ENCODE results near the gene TRAPPC10.

Gene TRAPPC10

DNA sequence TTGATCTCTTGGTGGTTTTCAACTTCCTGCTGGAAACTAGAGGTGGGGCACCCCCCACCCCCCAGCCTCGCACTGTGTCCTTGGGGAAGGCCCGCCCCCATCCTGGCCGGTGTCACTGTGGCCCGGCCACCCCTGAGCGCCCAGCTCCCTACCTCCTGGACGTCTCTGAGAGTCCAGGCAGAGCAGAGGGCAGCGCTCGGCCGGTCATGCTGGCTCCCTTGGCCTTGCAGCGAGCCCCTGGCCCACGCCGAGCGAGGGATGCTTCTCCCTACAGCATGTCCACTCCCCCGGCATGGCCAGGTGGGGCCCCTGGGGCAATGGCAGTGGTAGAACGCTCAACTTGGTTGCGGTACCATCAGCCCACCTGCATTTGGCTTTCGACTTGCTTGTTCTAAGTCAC is 28.7 kb upstream of the TRAPPC10 start:
- no CpG with 5 or more reads among the region's 17 CpGs for WGBS, 2 donors (ENCODE audit: extremely low coverage in 2 of 2, insufficient read length in 2 of 2, insufficient replicate concordance in 1 of 2)

DNA sequence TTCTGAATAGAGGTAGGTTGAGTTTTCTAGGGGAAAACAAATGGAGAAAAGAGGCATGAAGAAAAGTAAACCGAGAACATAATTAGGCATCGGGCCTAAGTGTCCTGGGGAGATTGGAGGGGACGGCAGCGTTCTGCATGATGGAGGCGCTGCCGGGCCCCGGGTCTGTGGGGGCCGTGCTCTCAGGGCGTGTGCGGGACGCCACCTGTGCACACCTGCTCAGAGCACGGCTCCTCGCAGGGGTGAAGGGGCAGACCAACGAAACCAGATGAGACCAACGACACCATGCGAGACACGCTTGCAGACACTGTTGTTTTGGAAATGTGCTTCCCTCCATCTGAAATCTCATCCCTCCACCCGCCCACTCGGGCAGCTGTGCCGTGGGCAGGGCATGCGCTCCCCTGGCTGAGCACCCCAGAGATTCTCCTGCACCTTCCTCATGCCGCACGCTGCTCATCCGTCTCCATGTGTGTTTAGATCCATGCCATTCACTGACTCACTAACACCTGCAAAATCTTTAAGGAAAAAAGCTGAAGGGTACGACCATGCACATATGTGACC is 28.2 kb upstream of the TRAPPC10 start:
- no peak overlapping the region for H2AK5ac ChIP-seq (ENCODE audit: low read depth, low read length)
- no peak overlapping the region for H3K4me3 ChIP-seq (ENCODE audit: low read length in 2 of 2)
- H3K23ac ChIP-seq (ENCODE audit: low read depth, low read length, poor library complexity), result no peak overlapping the region
- no peak overlapping the region for H2BK12ac ChIP-seq (ENCODE audit: low read length)
- no peak overlapping the region for H3K9ac ChIP-seq (ENCODE audit: low read depth, low read length, poor library complexity)
- H3K14ac ChIP-seq (ENCODE audit: low read length), result peak overlapping the region; percentile 79
- no CpG with 5 or more reads among the region's 25 CpGs for WGBS, 2 donors (ENCODE audit: extremely low coverage in 2 of 2, insufficient read length in 2 of 2, insufficient replicate concordance in 1 of 2)
- H4K91ac ChIP-seq (ENCODE audit: low read depth, low read length, poor library complexity), result no peak overlapping the region
- H3K4me1 ChIP-seq (ENCODE audit: control insufficient read depth in 2 of 2, insufficient read depth in 1 of 2, low read depth in 1 of 2, low read length in 2 of 2), result peaks cover 7 to 14% of the 10 kb centered on the region in 2 donors
- H3K4ac ChIP-seq (ENCODE audit: low read length), result no peak overlapping the region
- no peak overlapping the region for H2BK5ac ChIP-seq (ENCODE audit: low read length)
- DNase-seq (ENCODE audit: low spot score), result no peak
- no peak overlapping the region for H3K27ac ChIP-seq (replicated peaks; ENCODE audit: low read length)
- no peak overlapping the region for H3K18ac ChIP-seq (ENCODE audit: low read length)
- H3K79me1 ChIP-seq (ENCODE audit: low read depth, low read length), result peaks cover 1% of the 10 kb centered on the region
- H2AFZ ChIP-seq (ENCODE audit: low read length), result no peak overlapping the region
- H2BK120ac ChIP-seq (ENCODE audit: low read depth, low read length), result no peak overlapping the region
- H3K36me3 ChIP-seq (replicated peaks in 1 of 2; ENCODE audit: control insufficient read depth in 2 of 2, insufficient read depth in 2 of 2, low read length in 2 of 2), result peaks cover 0 to 26% of the 10 kb centered on the region in 2 donors
- H3K4me2 ChIP-seq (ENCODE audit: insufficient read depth, low read length, poor library complexity, severe bottlenecking), result no peak overlapping the region
- no peak overlapping the region for H2BK15ac ChIP-seq (ENCODE audit: low read length)
- H3K9me3 ChIP-seq (replicated peaks in 1 of 2; ENCODE audit: control insufficient read depth in 2 of 2, insufficient read depth in 1 of 2, low read depth in 1 of 2, low read length in 2 of 2), result no peaks in the 10 kb centered on the region
- H4K8ac ChIP-seq (ENCODE audit: low read depth, low read length), result no peak overlapping the region
- peaks cover 0 to 4% (median 0%) of the 10 kb centered on the region in 3 experiments for H3K27me3 ChIP-seq (ENCODE audit: control insufficient read depth in 3 of 3, insufficient read depth in 3 of 3, low read depth in 1 of 3, low read length in 3 of 3)

More for the DNA sequence above, 28.7 kb upstream of the TRAPPC10 start:
- Histone ChIP-seq H2BK120ac (ENCODE audit: low read depth, low read length) (no peak overlapping the region), H3K14ac (ENCODE audit: low read length) (no peak overlapping the region), H3K18ac (ENCODE audit: low read length) (no peak overlapping the region), H3K27me3 (ENCODE audit: control insufficient read depth in 3 of 3, insufficient read depth in 3 of 3, low read depth in 1 of 3, low read length in 3 of 3) (peaks cover 0 to 4% (median 0%) of the 10 kb centered on the region in 3 experiments), H3K4me1 (ENCODE audit: control insufficient read depth in 2 of 2, insufficient read depth in 1 of 2, low read depth in 1 of 2, low read length in 2 of 2) (peaks cover 7 to 14% of the 10 kb centered on the region in 2 donors), H3K9me3 (replicated peaks in 1 of 2; ENCODE audit: control insufficient read depth in 2 of 2, insufficient read depth in 1 of 2, low read depth in 1 of 2, low read length in 2 of 2) (no peaks in the 10 kb centered on the region), H3K4ac (ENCODE audit: low read length) (no peak overlapping the region), H2BK15ac (ENCODE audit: low read length) (no peak overlapping the region), H3K9ac (ENCODE audit: low read depth, low read length, poor library complexity) (no peak overlapping the region), H3K23ac (ENCODE audit: low read depth, low read length, poor library complexity) (peak overlapping the region; percentile 68), H2AFZ (ENCODE audit: low read length) (no peak overlapping the region), H3K36me3 (replicated peaks in 1 of 2; ENCODE audit: control insufficient read depth in 2 of 2, insufficient read depth in 2 of 2, low read length in 2 of 2) (peaks cover 0 to 31% of the 10 kb centered on the region in 2 donors), H3K4me3 (ENCODE audit: low read length in 2 of 2) (no peak overlapping the region), H3K4me2 (ENCODE audit: insufficient read depth, low read length, poor library complexity, severe bottlenecking) (no peak overlapping the region), H3K79me1 (ENCODE audit: low read depth, low read length) (peaks cover 1% of the 10 kb centered on the region), H2BK12ac (ENCODE audit: low read length) (no peak overlapping the region), H3K27ac (replicated peaks; ENCODE audit: low read length) (no peak overlapping the region), H4K91ac (ENCODE audit: low read depth, low read length, poor library complexity) (no peak overlapping the region), H2AK5ac (ENCODE audit: low read depth, low read length) (no peak overlapping the region), H2BK5ac (ENCODE audit: low read length) (no peak overlapping the region), H4K8ac (ENCODE audit: low read depth, low read length) (no peak overlapping the region)
- no peak for DNase-seq (ENCODE audit: low spot score)

GRCh38 chr21:43984905-43985689 is 27.0 kb upstream of the TRAPPC10 start:
- no CpG with 5 or more reads among the region's 31 CpGs for WGBS, 2 donors (ENCODE audit: extremely low coverage in 2 of 2, insufficient read length in 2 of 2, insufficient replicate concordance in 1 of 2)
- Histone ChIP-seq H2AFZ (ENCODE audit: low read length) (peak overlapping the region; percentile 13), H4K8ac (ENCODE audit: low read depth, low read length) (peak overlapping the region; percentile 7), H4K91ac (ENCODE audit: low read depth, low read length, poor library complexity) (peak overlapping the region; percentile 67), H3K27me3 (ENCODE audit: control insufficient read depth in 3 of 3, insufficient read depth in 3 of 3, low read depth in 1 of 3, low read length in 3 of 3) (peaks cover 0 to 4% (median 0%) of the 10 kb centered on the region in 3 experiments), H2BK5ac (ENCODE audit: low read length) (no peak overlapping the region), H3K9me3 (replicated peaks in 1 of 2; ENCODE audit: control insufficient read depth in 2 of 2, insufficient read depth in 1 of 2, low read depth in 1 of 2, low read length in 2 of 2) (no peaks in the 10 kb centered on the region), H3K4ac (ENCODE audit: low read length) (no peak overlapping the region), H3K14ac (ENCODE audit: low read length) (peak overlapping the region; percentile 49), H3K36me3 (replicated peaks in 1 of 2; ENCODE audit: control insufficient read depth in 2 of 2, insufficient read depth in 2 of 2, low read length in 2 of 2) (peaks cover 0 to 26% of the 10 kb centered on the region in 2 donors), H3K18ac (ENCODE audit: low read length) (peak overlapping the region; percentile 44), H3K4me3 (ENCODE audit: low read length in 2 of 2) (peak overlapping the region in 1 of 2 donors; percentile 16), H2BK120ac (ENCODE audit: low read depth, low read length) (no peak overlapping the region), H2AK5ac (ENCODE audit: low read depth, low read length) (peak overlapping the region; percentile 88), H2BK15ac (ENCODE audit: low read length) (peak overlapping the region; percentile 31), H3K23ac (ENCODE audit: low read depth, low read length, poor library complexity) (peak overlapping the region; percentile 61), H3K79me1 (ENCODE audit: low read depth, low read length) (peaks cover 1% of the 10 kb centered on the region), H3K4me2 (ENCODE audit: insufficient read depth, low read length, poor library complexity, severe bottlenecking) (no peak overlapping the region), H3K27ac (replicated peaks; ENCODE audit: low read length) (no peak overlapping the region), H3K4me1 (ENCODE audit: control insufficient read depth in 2 of 2, insufficient read depth in 1 of 2, low read depth in 1 of 2, low read length in 2 of 2) (peaks cover 7 to 14% of the 10 kb centered on the region in 2 donors), H3K9ac (ENCODE audit: low read depth, low read length, poor library complexity) (no peak overlapping the region), H2BK12ac (ENCODE audit: low read length) (peak overlapping the region; percentile 79)
- DNase-seq (ENCODE audit: low spot score), result no peak

- Histone ChIP-seq H4K8ac (ENCODE audit: low read depth, low read length) (peak overlapping the region; percentile 7), H3K36me3 (replicated peaks in 1 of 2; ENCODE audit: control insufficient read depth in 2 of 2, insufficient read depth in 2 of 2, low read length in 2 of 2) (peaks cover 0 to 20% of the 10 kb centered on the region in 2 donors), H3K9me3 (replicated peaks in 1 of 2; ENCODE audit: control insufficient read depth in 2 of 2, insufficient read depth in 1 of 2, low read depth in 1 of 2, low read length in 2 of 2) (no peaks in the 10 kb centered on the region), H3K4ac (ENCODE audit: low read length) (no peak overlapping the region), H3K23ac (ENCODE audit: low read depth, low read length, poor library complexity) (no peak overlapping the region), H2AK5ac (ENCODE audit: low read depth, low read length) (no peak overlapping the region), H2BK12ac (ENCODE audit: low read length) (no peak overlapping the region), H3K79me1 (ENCODE audit: low read depth, low read length) (peaks cover 1% of the 10 kb centered on the region), H2BK120ac (ENCODE audit: low read depth, low read length) (no peak overlapping the region), H2BK15ac (ENCODE audit: low read length) (no peak overlapping the region), H3K18ac (ENCODE audit: low read length) (peak overlapping the region; percentile 23), H4K91ac (ENCODE audit: low read depth, low read length, poor library complexity) (no peak overlapping the region), H3K4me2 (ENCODE audit: insufficient read depth, low read length, poor library complexity, severe bottlenecking) (peak overlapping the region; percentile 50), H3K14ac (ENCODE audit: low read length) (no peak overlapping the region), H2AFZ (ENCODE audit: low read length) (peak overlapping the region; percentile 13), H3K4me1 (ENCODE audit: control insufficient read depth in 2 of 2, insufficient read depth in 1 of 2, low read depth in 1 of 2, low read length in 2 of 2) (peaks cover 7 to 14% of the 10 kb centered on the region in 2 donors), H2BK5ac (ENCODE audit: low read length) (no peak overlapping the region), H3K9ac (ENCODE audit: low read depth, low read length, poor library complexity) (no peak overlapping the region), H3K4me3 (ENCODE audit: low read length in 2 of 2) (no peak overlapping the region), H3K27me3 (ENCODE audit: control insufficient read depth in 3 of 3, insufficient read depth in 3 of 3, low read depth in 1 of 3, low read length in 3 of 3) (peaks cover 0 to 4% (median 0%) of the 10 kb centered on the region in 3 experiments), H3K27ac (replicated peaks; ENCODE audit: low read length) (no peak overlapping the region)
- no peak for DNase-seq (ENCODE audit: low spot score)
- WGBS, 2 donors (ENCODE audit: extremely low coverage in 2 of 2, insufficient read length in 2 of 2, insufficient replicate concordance in 1 of 2), result no CpG with 5 or more reads among the region's 22 CpGs
These were observed 26.3 kb upstream of the TRAPPC10 start for GRCh38 chr21:43985690-43986251.
